ENCODE data around the gene HEXA. TPM values are rescaled to one million over a fixed set of nuclear protein-coding genes. Genes with fewer than 3 reads are reported as not detected.

Gene HEXA
- total and polyA plus RNA-seq, 2 of the 8 experiments (the other 6 are each of a cell fraction or from before 2014, with no cell fraction given), result 52.5 to 73.7 TPM

DNA sequence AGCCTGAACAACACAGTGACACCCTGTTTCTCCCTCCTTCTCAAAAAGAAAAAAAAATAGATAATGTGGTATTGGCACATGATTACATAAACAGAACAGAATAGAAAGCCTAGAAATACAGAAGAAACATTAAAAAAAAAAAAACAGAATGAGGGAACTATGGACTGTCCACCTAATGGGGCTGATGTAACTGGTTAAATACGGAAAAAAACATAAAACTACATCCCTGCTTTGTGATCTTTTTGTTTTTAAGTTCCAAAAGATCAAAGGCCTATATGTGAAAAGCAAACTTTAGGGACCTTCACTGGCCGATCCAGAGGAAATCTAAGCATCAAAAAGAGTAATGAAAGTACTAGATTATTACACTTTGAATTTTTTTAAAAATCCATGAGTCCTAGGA lies 39.5 kb upstream of the HEXA start:
- Histone ChIP-seq H3K23ac (ENCODE audit: insufficient read length) (no peak overlapping the region), H3K18ac (ENCODE audit: extremely low read depth, low read length) (no peak overlapping the region), H2BK20ac (ENCODE audit: low read length) (no peak overlapping the region), H3K79me1 (ENCODE audit: low read depth, low read length) (no peaks in the 10 kb centered on the region), H3K27ac (ENCODE audit: low read depth, low read length) (no peak overlapping the region), H4K20me1 (replicated peaks in 1 of 2; ENCODE audit: control insufficient read depth in 1 of 2, insufficient read depth in 2 of 2, low read length in 2 of 2) (no peaks in the 10 kb centered on the region), H3K27me3 (replicated peaks in 1 of 4; ENCODE audit: control insufficient read depth in 3 of 4, extremely low read depth in 1 of 4, insufficient read depth in 3 of 4, low read length in 3 of 4) (peaks cover 0 to 1% (median 0%) of the 10 kb centered on the region in 4 experiments; a peak in 1 of 7 replicates), H3K4ac (replicated peaks; ENCODE audit: insufficient read length, low read depth, low read length) (no peak overlapping the region), H3K79me2 (ENCODE audit: control insufficient read depth in 1 of 2, insufficient read depth in 2 of 2, low read length in 2 of 2) (no peaks in the 10 kb centered on the region), H2BK120ac (replicated peaks; ENCODE audit: low read depth, low read length) (no peak overlapping the region), H4K91ac (replicated peaks; ENCODE audit: insufficient read length, low read length) (no peak overlapping the region), H3K23me2 (ENCODE audit: low read depth, low read length) (no peaks in the 10 kb centered on the region), H2BK15ac (ENCODE audit: low read length) (no peak overlapping the region), H2AK5ac (ENCODE audit: low read depth, low read length) (no peak overlapping the region), H3K36me3 (ENCODE audit: control insufficient read depth in 2 of 4, insufficient read depth in 4 of 4, low read length in 3 of 4) (no peaks in the 10 kb centered on the region), H3K4me3 (ENCODE audit: extremely low read depth in 1 of 4, insufficient read depth in 2 of 4, low read depth in 3 of 4, low read length in 4 of 4) (no peak overlapping the region), H4K8ac (ENCODE audit: extremely low read depth, insufficient read depth, low read length) (no peak overlapping the region), H2BK5ac (ENCODE audit: low read depth, low read length) (no peak overlapping the region), H2BK12ac (ENCODE audit: low read depth, low read length) (no peak overlapping the region), H3K9me3 (ENCODE audit: insufficient read depth in 2 of 2, low read depth in 1 of 2, low read length in 1 of 2) (no peaks in the 10 kb centered on the region), H2AFZ (ENCODE audit: low read length) (no peak overlapping the region), H3K56ac (replicated peaks; ENCODE audit: insufficient read length, low read depth, low read length) (no peak overlapping the region), H3K4me2 (ENCODE audit: insufficient read depth in 1 of 2, low read depth in 2 of 2, low read length in 2 of 2) (no peak overlapping the region), H4K5ac (ENCODE audit: insufficient read length, low read depth, low read length) (no peak overlapping the region), H3K9ac (replicated peaks in 1 of 4; ENCODE audit: extremely low read depth in 1 of 4, low read depth in 3 of 4, low read length in 3 of 4) (no peak overlapping the region), H3K4me1 (replicated peaks in 1 of 4; ENCODE audit: control insufficient read depth in 3 of 4, insufficient read depth in 4 of 4, low read length in 3 of 4) (no peaks in the 10 kb centered on the region), H3K14ac (ENCODE audit: insufficient read length) (no peak overlapping the region)
- DNase-seq (ENCODE audit: low read depth in 1 of 2, low spot score in 2 of 2) (no peak), FAIRE-seq (no peak)
- WGBS, 2 experiments (ENCODE audit: extremely low coverage in 1 of 2, insufficient coverage in 1 of 2, insufficient read length in 1 of 2, insufficient replicate concordance in 2 of 2, low coverage in 1 of 2, low lambda C conversion rate in 2 of 2, missing lambda C conversion rate in 1 of 2), result 61% methylated on average over 2 of the region's 2 CpGs; no CpG with 5 or more reads in 1 of the 2 experiments
- TF ChIP-seq, protein P1, sequence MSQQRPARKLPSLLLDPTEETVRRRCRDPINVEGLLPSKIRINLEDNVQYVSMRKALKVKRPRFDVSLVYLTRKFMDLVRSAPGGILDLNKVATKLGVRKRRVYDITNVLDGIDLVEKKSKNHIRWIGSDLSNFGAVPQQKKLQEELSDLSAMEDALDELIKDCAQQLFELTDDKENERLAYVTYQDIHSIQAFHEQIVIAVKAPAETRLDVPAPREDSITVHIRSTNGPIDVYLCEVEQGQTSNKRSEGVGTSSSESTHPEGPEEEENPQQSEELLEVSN (IDR thresholded peaks at IDR 0.05), result no peak
- TF ChIP-seq CHD1 (IDR thresholded peaks at IDR 0.05; ENCODE audit: low read depth, low read length) (no peak), HDAC2 (IDR thresholded peaks at IDR 0.05; ENCODE audit: borderline replicate concordance in 1 of 2, low read depth in 2 of 2, low read length in 2 of 2) (no peak), KDM4A (IDR thresholded peaks at IDR 0.05; ENCODE audit: low read depth, low read length, severe bottlenecking) (no peak), JUND (IDR thresholded peaks at IDR 0.05; ENCODE audit: low read length) (no peak), KDM1A (IDR thresholded peaks at IDR 0.05; ENCODE audit: borderline replicate concordance, low read length) (no peak), SIX5 (IDR thresholded peaks at IDR 0.05; ENCODE audit: low read depth, low read length) (no peak), HDAC6 (IDR thresholded peaks at IDR 0.05; ENCODE audit: low read depth, low read length) (no peak), RXRA (IDR thresholded peaks at IDR 0.05; ENCODE audit: insufficient read depth, low read depth, low read length) (no peak), SP4 (IDR thresholded peaks at IDR 0.05; ENCODE audit: low read length) (no peak), KDM5A (IDR thresholded peaks at IDR 0.05; ENCODE audit: low read length) (no peak), CBX5 (IDR thresholded peaks at IDR 0.05; ENCODE audit: low read depth, low read length) (no peak), POLR2A (IDR thresholded peaks at IDR 0.05; ENCODE audit: control extremely low read depth in 1 of 2, low read depth in 2 of 2, low read length in 2 of 2) (no peak), CTBP2 (IDR thresholded peaks at IDR 0.05; ENCODE audit: borderline replicate concordance, insufficient read depth, insufficient read length, low read length) (no peak)
- TF ChIP-seq, protein P2, sequence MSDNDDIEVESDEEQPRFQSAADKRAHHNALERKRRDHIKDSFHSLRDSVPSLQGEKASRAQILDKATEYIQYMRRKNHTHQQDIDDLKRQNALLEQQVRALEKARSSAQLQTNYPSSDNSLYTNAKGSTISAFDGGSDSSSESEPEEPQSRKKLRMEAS (IDR thresholded peaks at IDR 0.05), result no peak
- ChIA-PET POLR2A (ENCODE audit: partially characterized antibody) (no interaction called here), CTCF (ENCODE audit: partially characterized antibody) (no interaction called here)
